Mononuclear cell (primary cell): ENCODE measurements around the gene TMEM37. TPM values are rescaled to one million over a fixed set of nuclear protein-coding genes. Genes with fewer than 3 reads are reported as not detected.

Experiments used
- H3K27me3 ChIP-seq: 2 replicates; pipeline ENCODE4 v1.6.0; 2011; ENCODE audit warnings: low read length, control low read depth; ENCODE audit not compliant: insufficient read depth
- H3K4me1 ChIP-seq: 2 replicates; pipeline ENCODE4 v1.5.1; 2011; ENCODE audit warnings: mild to moderate bottlenecking, low read length, control low read depth; ENCODE audit not compliant: insufficient read depth
- H3K4me3 ChIP-seq: 2 replicates; pipeline ENCODE4 v1.5.1; 2011; ENCODE audit warnings: mild to moderate bottlenecking, low read length, moderate library complexity
- H3K9me3 ChIP-seq: 2 replicates; pipeline ENCODE4 v1.5.1; 2011; ENCODE audit warnings: low read depth, mild to moderate bottlenecking, control low read depth, low read length
- total RNA-seq: library from RNA; depleted of rRNA; stranded (reverse); fragments of >200 nt; gene quantifications from one replicate; pipeline ENCODE4 v1.2.3, GENCODE V29; 2012

Gene TMEM37
- total RNA-seq, 1 donor: not detected

GRCh38 chr2:119472749-119473148, 41.1 kb downstream of the TMEM37 start:
- Histone ChIP-seq H3K9me3 (no peaks in the 10 kb centered on the region), H3K27me3 (no peaks in the 10 kb centered on the region), H3K4me1 (no peaks in the 10 kb centered on the region), H3K4me3 (no peak overlapping the region)

DNA sequence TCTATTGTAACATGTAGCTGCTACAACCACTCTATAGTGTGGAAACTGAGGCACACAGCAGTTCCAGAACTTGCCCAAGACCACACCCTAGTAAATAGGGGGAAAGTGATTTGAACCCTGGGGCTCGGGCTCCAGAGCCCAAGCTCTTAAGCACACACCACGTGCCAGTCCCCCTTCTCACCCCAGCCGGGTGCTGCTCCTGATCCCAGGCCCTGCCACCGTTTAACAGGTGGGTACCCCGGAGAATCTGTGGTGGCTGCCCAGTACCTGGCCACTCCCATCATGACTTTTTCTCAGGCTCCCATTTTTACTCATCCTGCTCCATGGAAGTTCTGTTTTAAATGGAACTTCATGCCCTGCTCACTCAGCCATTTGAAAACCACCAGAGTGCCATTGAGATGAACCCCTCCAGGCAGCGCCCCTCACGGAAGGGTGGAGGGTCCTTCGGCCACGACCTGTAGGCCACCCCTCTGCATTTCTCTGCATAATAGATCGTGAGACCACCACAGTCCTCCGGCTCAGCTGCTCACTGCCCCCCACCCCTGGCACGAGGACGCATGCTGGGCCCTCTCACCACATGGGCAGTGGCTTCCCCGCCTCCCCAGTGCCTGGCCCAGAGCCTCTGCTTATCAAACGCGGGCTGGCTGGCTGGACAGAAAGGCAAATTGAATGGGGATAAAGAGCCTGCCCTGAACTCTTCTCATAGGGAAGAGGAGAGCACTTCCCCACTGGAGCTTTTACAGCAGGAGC, 42.1 kb downstream of the TMEM37 start:
- Histone ChIP-seq H3K9me3 (no peaks in the 10 kb centered on the region), H3K27me3 (no peaks in the 10 kb centered on the region), H3K4me3 (no peak overlapping the region), H3K4me1 (no peaks in the 10 kb centered on the region)

- H3K9me3 ChIP-seq: no peaks in the 10 kb centered on the region
Observed at GRCh38 chr2:119474371-119475224, 42.9 kb downstream of the TMEM37 start.

DNA sequence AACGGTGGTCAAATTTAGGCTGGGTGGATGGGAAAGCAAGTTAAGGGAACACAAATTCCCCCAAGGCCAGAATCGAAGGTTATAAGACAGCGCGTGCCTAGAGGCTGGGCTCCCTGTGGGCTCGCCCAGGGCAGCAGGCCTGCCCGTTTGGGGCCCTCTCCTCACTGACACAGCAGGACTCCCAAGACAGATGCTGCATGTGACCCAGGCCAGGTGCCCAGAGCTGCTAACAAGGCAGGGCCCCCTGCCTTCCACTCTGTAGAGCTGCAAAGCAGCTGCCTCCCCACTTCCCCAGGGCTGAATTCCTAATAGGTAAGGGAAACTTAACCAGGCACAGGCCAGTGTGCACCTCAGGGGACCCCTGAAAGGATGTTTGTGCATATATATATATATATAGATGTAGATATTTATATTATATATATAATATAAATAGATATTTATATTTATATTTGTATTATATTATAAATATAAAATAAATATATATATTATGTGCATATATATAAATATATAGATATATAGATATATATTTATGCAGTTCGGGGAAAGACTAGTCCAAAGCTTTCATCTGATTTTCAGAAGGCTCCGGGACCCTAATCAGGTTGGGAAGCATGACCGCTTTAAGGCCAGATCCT, 43.7 kb downstream of the TMEM37 start:
- no peak overlapping the region for H3K4me3 ChIP-seq
- no peaks in the 10 kb centered on the region for H3K27me3 ChIP-seq
- H3K9me3 ChIP-seq: no peaks in the 10 kb centered on the region
- H3K4me1 ChIP-seq: no peaks in the 10 kb centered on the region

More at GRCh38 chr2:119474371-119475224, 42.9 kb downstream of the TMEM37 start:
- H3K4me3 ChIP-seq: no peak overlapping the region
- no peaks in the 10 kb centered on the region for H3K4me1 ChIP-seq
- H3K27me3 ChIP-seq: no peaks in the 10 kb centered on the region

- no peaks in the 10 kb centered on the region for H3K27me3 ChIP-seq
- H3K4me3 ChIP-seq: no peak overlapping the region
- no peaks in the 10 kb centered on the region for H3K4me1 ChIP-seq
- no peaks in the 10 kb centered on the region for H3K9me3 ChIP-seq
Observed at GRCh38 chr2:119475857-119476244, 44.2 kb downstream of the TMEM37 start.

DNA sequence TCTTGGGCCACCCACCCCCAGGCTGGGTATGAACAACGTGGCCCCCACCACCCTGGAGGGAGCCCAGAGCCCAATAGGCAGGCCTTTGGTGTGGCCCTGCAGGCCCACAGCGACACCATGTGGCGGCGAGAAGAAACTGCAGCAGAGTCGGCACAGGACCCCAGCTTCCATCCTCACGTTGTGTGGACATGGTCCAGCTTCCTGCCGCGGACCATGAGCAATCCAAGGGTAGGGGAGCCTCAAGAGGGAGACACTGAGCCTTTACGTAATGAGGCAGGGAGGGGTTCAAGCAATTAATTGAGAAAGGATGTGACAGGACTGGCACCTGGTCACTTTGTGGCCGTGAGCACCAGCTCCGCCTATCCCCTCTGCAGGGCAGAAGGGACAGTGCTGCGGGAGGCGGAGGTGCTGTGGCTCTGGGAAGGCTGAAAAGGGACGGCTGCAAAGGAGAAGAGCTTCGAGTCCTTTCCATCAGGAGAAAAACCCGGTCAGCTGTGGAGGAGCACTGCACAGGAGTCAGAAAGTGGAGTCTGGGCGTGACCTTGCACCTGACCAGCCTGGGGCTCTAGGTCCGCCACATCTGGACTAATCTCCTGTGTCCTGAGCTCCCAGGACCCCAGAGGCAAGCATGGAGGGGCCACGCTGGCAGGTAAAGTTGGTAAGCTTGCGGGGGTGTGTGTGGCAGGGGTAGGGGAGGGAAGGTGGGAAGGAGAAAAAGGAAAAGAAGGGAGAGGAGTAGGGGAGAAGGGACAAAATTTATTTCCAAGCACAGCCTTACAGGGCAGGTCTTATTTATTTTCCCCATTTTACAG, 44.9 kb downstream of the TMEM37 start:
- no peak overlapping the region for H3K4me3 ChIP-seq
- no peaks in the 10 kb centered on the region for H3K9me3 ChIP-seq
- no peaks in the 10 kb centered on the region for H3K27me3 ChIP-seq
- no peaks in the 10 kb centered on the region for H3K4me1 ChIP-seq

GRCh38 chr2:119477113-119477505, 45.5 kb downstream of the TMEM37 start:
- H3K4me1 ChIP-seq: no peaks in the 10 kb centered on the region
- no peaks in the 10 kb centered on the region for H3K9me3 ChIP-seq
- H3K27me3 ChIP-seq: no peaks in the 10 kb centered on the region
- no peak overlapping the region for H3K4me3 ChIP-seq

GRCh38 chr2:119478188-119478977, 46.7 kb downstream of the TMEM37 start:
- Histone ChIP-seq H3K4me3 (no peak overlapping the region), H3K9me3 (no peaks in the 10 kb centered on the region), H3K27me3 (no peaks in the 10 kb centered on the region), H3K4me1 (no peaks in the 10 kb centered on the region)

GRCh38 chr2:119478978-119479295, 47.3 kb downstream of the TMEM37 start:
- no peaks in the 10 kb centered on the region for H3K27me3 ChIP-seq
- H3K4me1 ChIP-seq: no peaks in the 10 kb centered on the region
- H3K4me3 ChIP-seq: no peak overlapping the region
- no peaks in the 10 kb centered on the region for H3K9me3 ChIP-seq

DNA sequence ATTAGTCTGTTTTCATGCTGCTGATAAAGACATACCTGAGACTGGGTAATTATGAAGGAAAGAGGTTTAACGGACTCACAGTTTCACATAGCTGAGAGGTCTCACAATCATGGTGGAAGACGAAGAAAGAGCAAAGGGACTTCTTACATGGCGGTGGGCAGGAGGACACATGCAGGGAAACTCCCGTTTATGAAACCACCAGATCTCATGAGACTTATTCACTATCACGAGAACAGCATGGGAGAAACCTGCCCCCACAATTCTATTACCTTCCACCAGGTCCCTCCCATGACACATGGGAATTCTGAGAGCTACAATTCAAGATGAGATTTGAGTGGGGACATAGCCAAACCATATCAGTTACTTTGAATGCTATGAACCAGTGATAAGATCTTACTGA, 48.5 kb downstream of the TMEM37 start:
- no peak overlapping the region for H3K4me3 ChIP-seq
- H3K9me3 ChIP-seq: no peaks in the 10 kb centered on the region
- H3K27me3 ChIP-seq: no peaks in the 10 kb centered on the region
- no peaks in the 10 kb centered on the region for H3K4me1 ChIP-seq

DNA sequence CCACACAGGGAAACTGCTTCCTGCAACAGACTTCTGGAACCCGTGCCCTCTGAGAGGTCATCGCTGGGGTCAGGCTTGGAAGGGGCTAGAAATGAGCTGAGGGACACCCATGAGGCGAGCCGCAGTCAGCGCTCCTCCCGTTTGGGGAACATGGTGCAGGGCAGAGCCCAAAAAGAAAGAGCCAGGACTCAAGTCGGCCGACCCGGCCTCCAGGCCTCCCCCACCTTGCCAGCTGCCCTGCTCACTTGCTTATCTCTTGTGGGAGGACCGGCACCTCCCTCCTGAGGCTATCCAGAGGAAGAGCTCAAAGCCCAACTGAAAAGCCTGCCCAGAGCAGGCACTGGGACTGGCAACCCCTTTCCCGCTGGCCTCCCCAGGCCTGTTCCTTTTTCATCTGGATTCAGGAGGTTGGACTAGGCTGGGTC, 49.1 kb downstream of the TMEM37 start:
- Histone ChIP-seq H3K4me1 (no peaks in the 10 kb centered on the region), H3K9me3 (no peaks in the 10 kb centered on the region), H3K27me3 (no peaks in the 10 kb centered on the region), H3K4me3 (no peak overlapping the region)

GRCh38 chr2:119481501-119482455, 50.1 kb downstream of the TMEM37 start:
- H3K27me3 ChIP-seq: no peaks in the 10 kb centered on the region
- H3K9me3 ChIP-seq: no peaks in the 10 kb centered on the region
- no peak overlapping the region for H3K4me3 ChIP-seq
- H3K4me1 ChIP-seq: no peaks in the 10 kb centered on the region
